ENCODE measurements around the gene CASZ1.

Gene CASZ1

GRCh38 chr1:10754568-10755329 is 41.7 kb downstream of the CASZ1 start:
- Histone ChIP-seq H2BK5ac (ENCODE audit: low read depth, low read length, poor library complexity, severe bottlenecking) (no peak overlapping the region), H4K8ac (ENCODE audit: low read length) (no peak overlapping the region), H3K4me3 (ENCODE audit: insufficient read depth in 1 of 2, low read depth in 1 of 2, low read length in 2 of 2) (no peak overlapping the region), H3K4me1 (ENCODE audit: control insufficient read depth, insufficient read depth, low read depth, low read length) (peaks cover 2% of the 10 kb centered on the region), H3K9ac (ENCODE audit: low read length) (no peak overlapping the region), H2AFZ (ENCODE audit: low read depth, low read length) (no peak overlapping the region), H4K91ac (ENCODE audit: low read length) (no peak overlapping the region), H3K9me3 (ENCODE audit: control insufficient read depth, low read length) (no peaks in the 10 kb centered on the region), H3K27me3 (ENCODE audit: control insufficient read depth in 1 of 2, insufficient read depth in 1 of 2, low read length in 2 of 2) (peaks cover 39 to 74% of the 10 kb centered on the region in 2 experiments), H3K27ac (ENCODE audit: low read length, poor library complexity, severe bottlenecking) (no peak overlapping the region), H3K14ac (ENCODE audit: low read length in 2 of 2) (no peak overlapping the region), H3K36me3 (ENCODE audit: control insufficient read depth in 1 of 2, insufficient read depth in 2 of 2, low read depth in 1 of 2, low read length in 2 of 2) (no peaks in the 10 kb centered on the region), H3K79me1 (replicated peaks; ENCODE audit: low read length, poor library complexity, severe bottlenecking) (no peaks in the 10 kb centered on the region), H2AK5ac (ENCODE audit: low read length, severe bottlenecking) (no peak overlapping the region), H3K4ac (ENCODE audit: low read depth in 1 of 2, low read length in 2 of 2) (no peak overlapping the region), H2BK120ac (ENCODE audit: low read depth, low read length) (no peak overlapping the region), H3K4me2 (ENCODE audit: low read length, poor library complexity, severe bottlenecking) (no peak overlapping the region), H3K18ac (ENCODE audit: low read depth in 1 of 2, low read length in 2 of 2) (no peak overlapping the region), H3K23ac (ENCODE audit: low read length in 2 of 2) (no peak overlapping the region), H2BK15ac (ENCODE audit: low read depth, poor library complexity, severe bottlenecking) (peak overlapping the region; percentile 19), H2BK12ac (ENCODE audit: low read length in 2 of 2) (no peak overlapping the region)
- DNase-seq = no peak
- WGBS = 83% methylated on average over 21 of the region's 24 CpGs

- WGBS = 78% methylated on average over 11 of the region's 11 CpGs
- no peaks in the 10 kb centered on the region for H3K9me3 ChIP-seq (ENCODE audit: control insufficient read depth, low read length)
- H3K18ac ChIP-seq (ENCODE audit: low read depth in 1 of 2, low read length in 2 of 2) = no peak overlapping the region
Measured at GRCh38 chr1:10753299-10753698, 43.1 kb downstream of the CASZ1 start.

GRCh38 chr1:10751561-10752085 is 44.8 kb downstream of the CASZ1 start:
- Histone ChIP-seq H3K9ac (ENCODE audit: low read length) (no peak overlapping the region), H3K27me3 (ENCODE audit: control insufficient read depth in 1 of 2, insufficient read depth in 1 of 2, low read length in 2 of 2) (peaks cover 31 to 71% of the 10 kb centered on the region in 2 experiments), H2BK5ac (ENCODE audit: low read depth, low read length, poor library complexity, severe bottlenecking) (no peak overlapping the region), H3K4me2 (ENCODE audit: low read length, poor library complexity, severe bottlenecking) (no peak overlapping the region), H2AFZ (ENCODE audit: low read depth, low read length) (no peak overlapping the region), H3K4me3 (ENCODE audit: insufficient read depth in 1 of 2, low read depth in 1 of 2, low read length in 2 of 2) (no peak overlapping the region), H3K9me3 (ENCODE audit: control insufficient read depth, low read length) (no peaks in the 10 kb centered on the region), H3K27ac (ENCODE audit: low read length, poor library complexity, severe bottlenecking) (no peak overlapping the region), H2AK5ac (ENCODE audit: low read length, severe bottlenecking) (no peak overlapping the region), H3K18ac (ENCODE audit: low read depth in 1 of 2, low read length in 2 of 2) (no peak overlapping the region), H4K91ac (ENCODE audit: low read length) (no peak overlapping the region), H2BK12ac (ENCODE audit: low read length in 2 of 2) (no peak overlapping the region), H3K14ac (ENCODE audit: low read length in 2 of 2) (no peak overlapping the region), H4K8ac (ENCODE audit: low read length) (no peak overlapping the region), H3K23ac (ENCODE audit: low read length in 2 of 2) (no peak overlapping the region), H2BK120ac (ENCODE audit: low read depth, low read length) (no peak overlapping the region), H3K4ac (ENCODE audit: low read depth in 1 of 2, low read length in 2 of 2) (no peak overlapping the region), H3K4me1 (ENCODE audit: control insufficient read depth, insufficient read depth, low read depth, low read length) (peaks cover 2% of the 10 kb centered on the region), H3K79me1 (replicated peaks; ENCODE audit: low read length, poor library complexity, severe bottlenecking) (no peaks in the 10 kb centered on the region), H3K36me3 (ENCODE audit: control insufficient read depth in 1 of 2, insufficient read depth in 2 of 2, low read depth in 1 of 2, low read length in 2 of 2) (no peaks in the 10 kb centered on the region), H2BK15ac (ENCODE audit: low read depth, poor library complexity, severe bottlenecking) (no peak overlapping the region)
- WGBS = 86% methylated on average over 14 of the region's 14 CpGs
- DNase-seq = no peak

More at GRCh38 chr1:10753299-10753698, 43.1 kb downstream of the CASZ1 start:
- Histone ChIP-seq H4K8ac (ENCODE audit: low read length) (no peak overlapping the region), H2BK5ac (ENCODE audit: low read depth, low read length, poor library complexity, severe bottlenecking) (no peak overlapping the region), H3K4ac (ENCODE audit: low read depth in 1 of 2, low read length in 2 of 2) (no peak overlapping the region), H3K4me3 (ENCODE audit: insufficient read depth in 1 of 2, low read depth in 1 of 2, low read length in 2 of 2) (no peak overlapping the region), H3K14ac (ENCODE audit: low read length in 2 of 2) (no peak overlapping the region), H2AK5ac (ENCODE audit: low read length, severe bottlenecking) (no peak overlapping the region), H2BK120ac (ENCODE audit: low read depth, low read length) (no peak overlapping the region), H3K9ac (ENCODE audit: low read length) (no peak overlapping the region), H3K79me1 (replicated peaks; ENCODE audit: low read length, poor library complexity, severe bottlenecking) (no peaks in the 10 kb centered on the region), H3K4me2 (ENCODE audit: low read length, poor library complexity, severe bottlenecking) (no peak overlapping the region), H3K4me1 (ENCODE audit: control insufficient read depth, insufficient read depth, low read depth, low read length) (peaks cover 2% of the 10 kb centered on the region), H3K36me3 (ENCODE audit: control insufficient read depth in 1 of 2, insufficient read depth in 2 of 2, low read depth in 1 of 2, low read length in 2 of 2) (no peaks in the 10 kb centered on the region), H2BK15ac (ENCODE audit: low read depth, poor library complexity, severe bottlenecking) (no peak overlapping the region), H3K23ac (ENCODE audit: low read length in 2 of 2) (no peak overlapping the region), H2BK12ac (ENCODE audit: low read length in 2 of 2) (no peak overlapping the region), H4K91ac (ENCODE audit: low read length) (no peak overlapping the region), H3K27ac (ENCODE audit: low read length, poor library complexity, severe bottlenecking) (no peak overlapping the region), H3K27me3 (ENCODE audit: control insufficient read depth in 1 of 2, insufficient read depth in 1 of 2, low read length in 2 of 2) (peaks cover 33 to 70% of the 10 kb centered on the region in 2 experiments), H2AFZ (ENCODE audit: low read depth, low read length) (no peak overlapping the region)
- no peak for DNase-seq

GRCh38 chr1:10751160-10751559 is 45.3 kb downstream of the CASZ1 start:
- Histone ChIP-seq H3K27me3 (ENCODE audit: control insufficient read depth in 1 of 2, insufficient read depth in 1 of 2, low read length in 2 of 2) (peaks cover 34 to 71% of the 10 kb centered on the region in 2 experiments), H3K4ac (ENCODE audit: low read depth in 1 of 2, low read length in 2 of 2) (no peak overlapping the region), H3K27ac (ENCODE audit: low read length, poor library complexity, severe bottlenecking) (no peak overlapping the region), H2AK5ac (ENCODE audit: low read length, severe bottlenecking) (no peak overlapping the region), H2BK12ac (ENCODE audit: low read length in 2 of 2) (no peak overlapping the region), H3K14ac (ENCODE audit: low read length in 2 of 2) (no peak overlapping the region), H3K18ac (ENCODE audit: low read depth in 1 of 2, low read length in 2 of 2) (no peak overlapping the region), H4K91ac (ENCODE audit: low read length) (no peak overlapping the region), H2AFZ (ENCODE audit: low read depth, low read length) (no peak overlapping the region), H2BK15ac (ENCODE audit: low read depth, poor library complexity, severe bottlenecking) (no peak overlapping the region), H3K4me2 (ENCODE audit: low read length, poor library complexity, severe bottlenecking) (no peak overlapping the region), H3K36me3 (ENCODE audit: control insufficient read depth in 1 of 2, insufficient read depth in 2 of 2, low read depth in 1 of 2, low read length in 2 of 2) (no peaks in the 10 kb centered on the region), H2BK5ac (ENCODE audit: low read depth, low read length, poor library complexity, severe bottlenecking) (no peak overlapping the region), H3K79me1 (replicated peaks; ENCODE audit: low read length, poor library complexity, severe bottlenecking) (no peaks in the 10 kb centered on the region), H3K9ac (ENCODE audit: low read length) (no peak overlapping the region), H3K23ac (ENCODE audit: low read length in 2 of 2) (no peak overlapping the region), H3K4me3 (ENCODE audit: insufficient read depth in 1 of 2, low read depth in 1 of 2, low read length in 2 of 2) (no peak overlapping the region), H3K4me1 (ENCODE audit: control insufficient read depth, insufficient read depth, low read depth, low read length) (peaks cover 2% of the 10 kb centered on the region), H3K9me3 (ENCODE audit: control insufficient read depth, low read length) (no peaks in the 10 kb centered on the region), H4K8ac (ENCODE audit: low read length) (no peak overlapping the region), H2BK120ac (ENCODE audit: low read depth, low read length) (no peak overlapping the region)
- WGBS = 92% methylated on average over 3 of the region's 4 CpGs
- DNase-seq = no peak

Measured in mesenchymal stem cell (in vitro differentiated cells and primary cell).